ENCODE data around the gene GTF2A1L.

Gene GTF2A1L

DNA sequence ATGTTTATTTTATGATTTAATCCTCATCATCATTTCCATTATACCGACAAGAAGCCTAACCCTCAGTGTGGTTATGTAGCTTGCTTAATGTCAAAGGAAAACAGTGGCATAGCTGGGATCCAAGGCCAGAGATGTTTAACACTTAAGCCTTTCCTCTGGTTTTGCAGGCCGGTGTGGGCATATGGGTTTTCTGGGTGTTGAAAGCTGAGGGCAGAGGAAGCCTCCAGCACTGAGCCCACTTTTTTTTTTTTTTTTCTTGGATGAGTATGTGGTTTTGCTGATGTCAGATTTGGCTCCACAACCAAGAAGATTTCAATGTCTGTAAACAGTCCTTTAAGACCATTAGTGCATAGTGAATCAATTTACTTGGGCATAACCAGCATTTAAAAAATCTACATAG is 96.6 kb downstream of the GTF2A1L start:
- no peak for DNase-seq (ENCODE audit: extremely low spot score)
- CTCF ChIA-PET, result no interaction called here
- POLR2A ChIA-PET, result interaction anchor here (0.6 kb wide), 1 partner anchor 134 kb away, joined by 3 read pairs; no protein-coding TSS in a partner anchor
- TF ChIP-seq HDGF (IDR thresholded peaks at IDR 0.05; ENCODE audit: borderline replicate concordance) (no peak), SP1 (IDR thresholded peaks at IDR 0.05) (no peak), FOXA1 (IDR thresholded peaks at IDR 0.05) (no peak), ELF4 (IDR thresholded peaks at IDR 0.05) (no peak), BHLHE40 (IDR thresholded peaks at IDR 0.05; ENCODE audit: borderline replicate concordance) (no peak), ZNF384 (IDR thresholded peaks at IDR 0.05) (no peak), TARDBP (IDR thresholded peaks at IDR 0.05) (no peak), FOXM1 (IDR thresholded peaks at IDR 0.05; ENCODE audit: borderline replicate concordance) (no peak), SUZ12 (IDR thresholded peaks at IDR 0.05) (no peak), FOXK2 (IDR thresholded peaks at IDR 0.05) (no peak), L3MBTL2 (conservative IDR thresholded peaks at IDR 0.05) (no peak), PKNOX1 (IDR thresholded peaks at IDR 0.05) (no peak), ARNT (IDR thresholded peaks at IDR 0.05) (no peak), LEF1 (IDR thresholded peaks at IDR 0.05; ENCODE audit: borderline replicate concordance) (no peak), NFRKB (IDR thresholded peaks at IDR 0.05) (no peak)

DNA sequence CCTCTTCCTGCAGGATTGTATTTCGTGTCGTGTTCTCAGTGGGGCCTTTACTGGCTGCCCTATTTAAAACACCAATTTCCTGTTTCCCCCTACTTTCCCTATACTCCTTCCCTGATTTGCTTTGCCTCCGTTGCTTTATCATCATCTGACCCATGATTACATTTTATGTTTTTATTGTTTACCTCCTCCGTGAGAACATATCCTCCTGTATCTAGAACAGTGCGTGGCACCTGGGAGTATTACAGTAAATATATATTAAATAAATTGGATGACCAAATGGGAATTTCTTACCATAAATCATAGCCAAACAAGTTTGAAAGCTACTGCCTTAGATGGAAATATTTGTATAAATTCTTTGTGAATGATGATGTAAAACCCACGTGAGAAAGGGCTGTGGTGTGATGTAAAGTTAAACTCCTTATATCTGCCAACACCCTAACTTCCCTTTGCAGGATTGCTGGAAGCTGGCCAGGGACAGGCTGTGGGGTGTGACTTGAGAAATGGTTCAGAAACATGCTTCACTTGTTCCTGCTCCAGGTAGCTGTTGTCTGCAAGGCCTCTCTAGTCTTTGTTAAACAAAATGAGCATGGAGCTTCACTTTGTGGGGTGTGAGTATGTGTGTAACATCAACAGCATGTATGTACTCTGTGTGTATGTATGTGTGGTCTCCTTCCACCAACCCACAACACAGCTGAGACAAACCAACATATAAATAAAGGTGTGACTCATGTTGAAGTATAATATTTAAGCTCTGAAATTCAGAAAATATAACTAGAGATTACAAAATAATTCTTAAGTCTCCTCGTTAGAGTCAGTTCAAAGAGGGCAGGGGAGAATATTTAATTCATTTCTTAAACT is 97.6 kb downstream of the GTF2A1L start:
- POLR2A ChIA-PET, result no interaction called here
- CTCF ChIA-PET, result no interaction called here
- TF ChIP-seq ZNF384 (IDR thresholded peaks at IDR 0.05) (no peak), PKNOX1 (IDR thresholded peaks at IDR 0.05) (no peak), BHLHE40 (IDR thresholded peaks at IDR 0.05; ENCODE audit: borderline replicate concordance) (no peak), NFRKB (IDR thresholded peaks at IDR 0.05) (no peak), TARDBP (IDR thresholded peaks at IDR 0.05) (no peak), SP1 (IDR thresholded peaks at IDR 0.05) (no peak), SUZ12 (IDR thresholded peaks at IDR 0.05) (no peak), CTBP1 (IDR thresholded peaks at IDR 0.05; ENCODE audit: borderline replicate concordance) (no peak), ARNT (IDR thresholded peaks at IDR 0.05) (no peak), HDGF (IDR thresholded peaks at IDR 0.05; ENCODE audit: borderline replicate concordance) (no peak), L3MBTL2 (conservative IDR thresholded peaks at IDR 0.05) (no peak), LEF1 (IDR thresholded peaks at IDR 0.05; ENCODE audit: borderline replicate concordance) (no peak), ELF4 (IDR thresholded peaks at IDR 0.05) (no peak), FOXA1 (IDR thresholded peaks at IDR 0.05) (no peak)
- DNase-seq (ENCODE audit: extremely low spot score), result no peak

GRCh38 chr2:48715956-48716355 is 98.3 kb downstream of the GTF2A1L start:
- no peak for DNase-seq (ENCODE audit: extremely low spot score)
- no peak for TF ChIP-seq ARNT (IDR thresholded peaks at IDR 0.05)
- no peak for TF ChIP-seq FOXK2 (IDR thresholded peaks at IDR 0.05)
- no peak for TF ChIP-seq CTBP1 (IDR thresholded peaks at IDR 0.05; ENCODE audit: borderline replicate concordance)
- no peak for TF ChIP-seq ELF4 (IDR thresholded peaks at IDR 0.05)
- no peak for TF ChIP-seq TARDBP (IDR thresholded peaks at IDR 0.05)
- no peak for TF ChIP-seq NFRKB (IDR thresholded peaks at IDR 0.05)
- no peak for TF ChIP-seq FOXA1 (IDR thresholded peaks at IDR 0.05)
- no peak for TF ChIP-seq SP1 (IDR thresholded peaks at IDR 0.05)
- TF ChIP-seq LEF1 (IDR thresholded peaks at IDR 0.05; ENCODE audit: borderline replicate concordance), result no peak
- POLR2A ChIA-PET, result no interaction called here
- CTCF ChIA-PET, result no interaction called here

DNA sequence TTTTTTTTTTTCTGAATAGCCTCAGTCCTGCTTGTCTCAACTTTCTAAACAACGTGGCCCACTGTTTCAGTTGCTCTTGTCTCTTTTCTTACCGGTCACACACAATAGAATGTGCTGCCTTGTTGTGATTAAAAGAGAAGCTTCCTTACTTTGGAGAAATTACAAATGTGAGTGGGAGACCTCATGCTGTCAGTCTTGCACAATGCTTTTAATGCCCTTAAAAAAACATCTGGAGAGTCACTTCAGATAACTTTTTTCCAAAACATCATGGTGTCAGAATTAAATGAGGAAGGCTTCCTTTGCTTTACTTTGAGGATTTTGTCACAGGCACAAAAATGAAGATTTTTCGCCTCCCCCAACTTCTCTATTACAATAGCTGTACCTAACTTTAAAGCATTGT is 100.2 kb downstream of the GTF2A1L start:
- CTCF ChIA-PET, result no interaction called here
- POLR2A ChIA-PET, result no interaction called here
- DNase-seq (ENCODE audit: extremely low spot score), result no peak
- no peak for TF ChIP-seq L3MBTL2 (conservative IDR thresholded peaks at IDR 0.05)
- no peak for TF ChIP-seq FOXK2 (IDR thresholded peaks at IDR 0.05)
- no peak for TF ChIP-seq HDGF (IDR thresholded peaks at IDR 0.05; ENCODE audit: borderline replicate concordance)
- TF ChIP-seq ZNF384 (IDR thresholded peaks at IDR 0.05), result no peak
- no peak for TF ChIP-seq ARNT (IDR thresholded peaks at IDR 0.05)
- no peak for TF ChIP-seq NFRKB (IDR thresholded peaks at IDR 0.05)
- TF ChIP-seq CTBP1 (IDR thresholded peaks at IDR 0.05; ENCODE audit: borderline replicate concordance), result no peak
- no peak for TF ChIP-seq FOXM1 (IDR thresholded peaks at IDR 0.05; ENCODE audit: borderline replicate concordance)
- no peak for TF ChIP-seq FOXA1 (IDR thresholded peaks at IDR 0.05)
- TF ChIP-seq ELF4 (IDR thresholded peaks at IDR 0.05), result no peak
- TF ChIP-seq SUZ12 (IDR thresholded peaks at IDR 0.05), result no peak
- TF ChIP-seq LEF1 (IDR thresholded peaks at IDR 0.05; ENCODE audit: borderline replicate concordance), result no peak
- TF ChIP-seq SP1 (IDR thresholded peaks at IDR 0.05), result no peak
- TF ChIP-seq BHLHE40 (IDR thresholded peaks at IDR 0.05; ENCODE audit: borderline replicate concordance), result no peak
- TF ChIP-seq PKNOX1 (IDR thresholded peaks at IDR 0.05), result no peak

GRCh38 chr2:48719480-48720177 is 102.0 kb downstream of the GTF2A1L start:
- POLR2A ChIA-PET, result no interaction called here
- CTCF ChIA-PET, result no interaction called here
- TF ChIP-seq TARDBP (IDR thresholded peaks at IDR 0.05) (no peak), FOXK2 (IDR thresholded peaks at IDR 0.05) (no peak), HDGF (IDR thresholded peaks at IDR 0.05; ENCODE audit: borderline replicate concordance) (no peak), LEF1 (IDR thresholded peaks at IDR 0.05; ENCODE audit: borderline replicate concordance) (no peak), SP1 (IDR thresholded peaks at IDR 0.05) (no peak), CTBP1 (IDR thresholded peaks at IDR 0.05; ENCODE audit: borderline replicate concordance) (no peak), ELF4 (IDR thresholded peaks at IDR 0.05) (no peak), L3MBTL2 (conservative IDR thresholded peaks at IDR 0.05) (no peak)
- no peak for DNase-seq (ENCODE audit: extremely low spot score)

All from HEK293T (cell line).